Transverse colon (tissue), 4 donors: ENCODE measurements around the gene MTF1. TPM values are rescaled to one million over a fixed set of nuclear protein-coding genes. Genes with fewer than 3 reads are reported as not detected.

Experiments used
- DNase-seq: peaks from one replicate; pipeline ENCODE4 v3.0.0-alpha.2; 2019
- H3K27ac ChIP-seq, 4 donors: fragments of 200-600 bp; sonication (generic); 2 replicates each; pipeline ENCODE4 v1.5.1; 2016 to 2018; ENCODE audit warnings: inconsistent platforms in 4 of 4
- H3K27me3 ChIP-seq: fragments of 200-600 bp; sonication (generic); 2 replicates; pipeline ENCODE4 v1.5.1; 2017; ENCODE audit warnings: inconsistent platforms
- H3K36me3 ChIP-seq, 4 donors: fragments of 200-600 bp; sonication (generic); 2 replicates each; pipeline ENCODE4 v1.5.1; 2017 to 2019; ENCODE audit warnings: inconsistent platforms in 4 of 4
- H3K4me1 ChIP-seq, 4 donors: fragments of 200-600 bp; sonication (generic); 2 replicates each; pipeline ENCODE4 v1.5.1; 2017 to 2020; ENCODE audit warnings: inconsistent platforms in 4 of 4
- H3K4me3 ChIP-seq, 4 donors: fragments of 200-600 bp; sonication (generic); 1 replicate in 1 of 4; 2 replicates in 3 of 4; pipeline versions ENCODE4 v1.5.1 to v1.6.1; 2017 to 2019; ENCODE audit warnings: inconsistent platforms in 4 of 4
- H3K9me3 ChIP-seq, 2 donors: fragments of 200-600 bp; sonication (generic); 2 replicates each; pipeline ENCODE4 v1.5.1; 2017 to 2019; ENCODE audit warnings: inconsistent platforms in 2 of 2
- EP300 ChIP-seq: sonication (generic); formaldehyde crosslinking; IDR thresholded peaks from one replicate; pipeline ENCODE4 v1.6.1; 2017; ENCODE audit warnings: antibody characterized with exemption, low read depth
- POLR2A ChIP-seq: fragments of 450-650 bp; IDR thresholded peaks from one replicate; pipeline ENCODE4 v1.6.1; 2016; ENCODE audit warnings: antibody characterized with exemption, mild to moderate bottlenecking, moderate library complexity
- POLR2AphosphoS5 ChIP-seq, 3 donors: sonication (generic); formaldehyde crosslinking; IDR thresholded peaks; one replicate each; pipeline ENCODE4 v1.6.1; 2016; ENCODE audit warnings: antibody characterized with exemption in 3 of 3
- WGBS, 2 donors: methylation state at CpG; one replicate each; pipeline ENCODE4 v1.1.5; 2018; ENCODE audit warnings: low coverage in 1 of 2; 5-methylcytosine and 5-hydroxymethylcytosine counted together
- in situ Hi-C, 4 donors: fragments of 200-750 bp; cut with MboI; loops; one replicate each; pipeline versions ENCODE4 v1.15.0 to v1.15.1; 2017; ENCODE audit warnings: low sequenced_read_pairs in 3 of 4, low pct_ligation_motif_present in 1 of 4, low pct_unique_long_range_greater_than_20kb in 1 of 4
- intact Hi-C: fragments of 100-400 bp; cut with DNase I; formaldehyde crosslinking; loops from one replicate; pipeline ENCODE4 v1.15.1; 2023; ENCODE audit warnings: low total_unique reads
- total RNA-seq, 4 donors: library from RNA; depleted of rRNA; stranded (reverse); fragments of >200 nt; gene quantifications; one replicate each; pipeline ENCODE4 v1.1.0, GENCODE V29; 2016
- TF ChIP-seq, protein P1 (sequence below), 5 experiments: fragments of 200-600 bp in 3 of 5; fragments of 450-650 bp in 2 of 5; sonication (generic) in 3 of 5; IDR thresholded peaks; 1 replicate in 2 of 5; 2 replicates in 3 of 5; pipeline ENCODE4 v1.5.1; 2016 to 2017; ENCODE audit warnings: antibody characterized with exemption in 5 of 5, inconsistent platforms in 3 of 5, mild to moderate bottlenecking in 2 of 5, moderate library complexity in 1 of 5

The MTF1 gene
- total RNA-seq, 4 donors from 2014 or later = 2.2 to 20.2 (median 9.3) TPM

DNA sequence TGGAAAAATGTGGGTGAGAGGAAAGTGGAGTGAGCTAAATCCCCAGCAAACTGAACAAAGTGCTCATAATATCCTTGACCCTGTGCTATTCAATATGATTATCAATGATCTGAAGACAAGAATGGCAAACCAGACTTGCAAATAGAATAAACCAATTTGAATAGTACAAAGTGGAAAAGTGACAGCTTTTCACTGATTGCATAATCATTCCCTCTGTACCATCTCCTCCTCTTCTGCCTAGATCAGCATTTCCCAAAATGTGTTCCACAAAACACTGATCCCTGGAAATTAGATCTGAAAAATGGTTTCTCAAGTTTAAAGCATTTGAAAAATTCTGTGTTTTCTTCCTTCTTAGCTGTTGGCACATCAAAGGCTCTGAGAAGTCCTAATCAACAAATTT lies 8.1 kb downstream of the MTF1 start:
- in situ Hi-C loops (loop anchor here in 1 of 4 donors (10.0 kb wide), 1 partner anchor 256 kb away; the partner anchor contains the start of gene GNL2), intact Hi-C loops (no loop called here)
- TF ChIP-seq EP300 = no peak
- no peak for TF ChIP-seq POLR2AphosphoS5 (IDR thresholded peaks at IDR 0.05)
- TF ChIP-seq, protein P1, sequence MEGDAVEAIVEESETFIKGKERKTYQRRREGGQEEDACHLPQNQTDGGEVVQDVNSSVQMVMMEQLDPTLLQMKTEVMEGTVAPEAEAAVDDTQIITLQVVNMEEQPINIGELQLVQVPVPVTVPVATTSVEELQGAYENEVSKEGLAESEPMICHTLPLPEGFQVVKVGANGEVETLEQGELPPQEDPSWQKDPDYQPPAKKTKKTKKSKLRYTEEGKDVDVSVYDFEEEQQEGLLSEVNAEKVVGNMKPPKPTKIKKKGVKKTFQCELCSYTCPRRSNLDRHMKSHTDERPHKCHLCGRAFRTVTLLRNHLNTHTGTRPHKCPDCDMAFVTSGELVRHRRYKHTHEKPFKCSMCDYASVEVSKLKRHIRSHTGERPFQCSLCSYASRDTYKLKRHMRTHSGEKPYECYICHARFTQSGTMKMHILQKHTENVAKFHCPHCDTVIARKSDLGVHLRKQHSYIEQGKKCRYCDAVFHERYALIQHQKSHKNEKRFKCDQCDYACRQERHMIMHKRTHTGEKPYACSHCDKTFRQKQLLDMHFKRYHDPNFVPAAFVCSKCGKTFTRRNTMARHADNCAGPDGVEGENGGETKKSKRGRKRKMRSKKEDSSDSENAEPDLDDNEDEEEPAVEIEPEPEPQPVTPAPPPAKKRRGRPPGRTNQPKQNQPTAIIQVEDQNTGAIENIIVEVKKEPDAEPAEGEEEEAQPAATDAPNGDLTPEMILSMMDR (IDR thresholded peaks at IDR 0.05) = no peak
- no peak for TF ChIP-seq POLR2A
- no peak overlapping the region for H3K27ac ChIP-seq
- no peaks in the 10 kb centered on the region for H3K27me3 ChIP-seq
- DNase-seq = no peak
- no peak overlapping the region for H3K4me3 ChIP-seq
- H3K4me1 ChIP-seq = peaks cover under 1 to 70% (median 14%) of the 10 kb centered on the region in 4 donors
- H3K9me3 ChIP-seq = no peaks in the 10 kb centered on the region
- H3K36me3 ChIP-seq = no peaks in the 10 kb centered on the region

DNA sequence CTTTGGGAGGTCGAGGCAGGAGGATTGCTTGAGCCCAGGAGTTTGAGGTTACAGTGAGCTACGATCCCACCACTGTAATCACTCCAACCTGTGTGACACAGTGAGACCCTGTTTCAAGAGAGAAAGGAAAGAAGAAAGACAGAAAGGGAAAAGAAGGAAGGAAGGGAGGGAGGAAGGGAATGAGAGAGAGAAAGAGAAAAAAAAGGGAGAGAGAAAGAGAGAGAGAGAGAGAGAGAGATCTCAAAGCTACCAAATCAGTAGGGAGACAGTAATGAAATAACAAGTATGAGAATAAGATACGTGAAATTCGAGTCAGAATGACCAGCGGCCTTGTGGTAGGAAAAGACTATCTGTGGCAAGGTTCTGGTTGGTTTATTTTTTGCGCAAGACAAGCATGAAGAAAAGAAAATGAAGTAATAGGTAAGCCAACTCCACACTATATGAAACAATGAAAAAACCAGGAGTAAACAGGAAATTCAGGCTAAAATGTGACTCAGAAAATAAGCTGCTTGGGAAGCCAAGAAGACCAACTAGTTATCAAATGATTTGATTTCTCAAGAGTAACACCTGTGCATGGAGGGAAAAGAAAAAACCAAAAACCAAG lies 8.9 kb downstream of the MTF1 start:
- no peak overlapping the region for H3K4me3 ChIP-seq
- intact Hi-C loops = no loop called here
- in situ Hi-C loops = loop anchor here in 1 of 4 donors (10.0 kb wide), 1 partner anchor 256 kb away; the partner anchor contains the start of gene GNL2
- no peaks in the 10 kb centered on the region for H3K27me3 ChIP-seq
- H3K9me3 ChIP-seq = no peaks in the 10 kb centered on the region
- H3K4me1 ChIP-seq = peaks cover 3 to 70% (median 16%) of the 10 kb centered on the region in 4 donors
- DNase-seq = no peak
- no peaks in the 10 kb centered on the region for H3K36me3 ChIP-seq
- no peak for TF ChIP-seq POLR2A
- no peak for TF ChIP-seq POLR2AphosphoS5 (IDR thresholded peaks at IDR 0.05)
- TF ChIP-seq EP300 = no peak
- TF ChIP-seq, protein P1 (IDR thresholded peaks at IDR 0.05) = no peak
- WGBS, 2 donors = 77 to 91% methylated on average over 6 of the region's 6 CpGs
- H3K27ac ChIP-seq = no peak overlapping the region

DNA sequence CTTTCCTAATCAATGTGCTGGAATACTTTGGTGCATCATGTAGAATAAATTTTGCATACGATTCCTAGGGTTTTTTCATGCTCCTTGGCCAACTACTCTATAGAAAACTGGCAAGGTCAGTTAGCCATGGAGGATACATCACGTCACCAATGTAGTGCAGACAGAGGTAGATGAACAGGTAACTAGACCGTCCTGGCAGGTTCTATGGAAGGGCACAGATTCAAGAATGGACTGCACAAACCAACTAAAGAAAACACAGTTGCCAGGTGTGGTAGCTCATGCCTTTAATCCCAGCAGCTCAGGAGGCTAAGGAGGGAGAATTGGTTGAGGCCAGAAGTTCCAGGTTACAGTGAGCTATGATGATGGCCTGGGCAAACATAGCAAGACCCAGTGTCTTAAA lies 9.9 kb downstream of the MTF1 start:
- H3K4me1 ChIP-seq = peaks cover 3 to 64% (median 16%) of the 10 kb centered on the region in 4 donors
- no peak overlapping the region for H3K4me3 ChIP-seq
- WGBS, 2 donors = 95 to 98% methylated on average over 3 of the region's 3 CpGs
- in situ Hi-C loops (no loop called here), intact Hi-C loops (no loop called here)
- H3K27me3 ChIP-seq = no peaks in the 10 kb centered on the region
- no peak overlapping the region for H3K27ac ChIP-seq
- no peak for DNase-seq
- no peaks in the 10 kb centered on the region for H3K36me3 ChIP-seq
- TF ChIP-seq, protein P1 (IDR thresholded peaks at IDR 0.05) = no peak
- no peak for TF ChIP-seq EP300
- no peaks in the 10 kb centered on the region for H3K9me3 ChIP-seq

DNA sequence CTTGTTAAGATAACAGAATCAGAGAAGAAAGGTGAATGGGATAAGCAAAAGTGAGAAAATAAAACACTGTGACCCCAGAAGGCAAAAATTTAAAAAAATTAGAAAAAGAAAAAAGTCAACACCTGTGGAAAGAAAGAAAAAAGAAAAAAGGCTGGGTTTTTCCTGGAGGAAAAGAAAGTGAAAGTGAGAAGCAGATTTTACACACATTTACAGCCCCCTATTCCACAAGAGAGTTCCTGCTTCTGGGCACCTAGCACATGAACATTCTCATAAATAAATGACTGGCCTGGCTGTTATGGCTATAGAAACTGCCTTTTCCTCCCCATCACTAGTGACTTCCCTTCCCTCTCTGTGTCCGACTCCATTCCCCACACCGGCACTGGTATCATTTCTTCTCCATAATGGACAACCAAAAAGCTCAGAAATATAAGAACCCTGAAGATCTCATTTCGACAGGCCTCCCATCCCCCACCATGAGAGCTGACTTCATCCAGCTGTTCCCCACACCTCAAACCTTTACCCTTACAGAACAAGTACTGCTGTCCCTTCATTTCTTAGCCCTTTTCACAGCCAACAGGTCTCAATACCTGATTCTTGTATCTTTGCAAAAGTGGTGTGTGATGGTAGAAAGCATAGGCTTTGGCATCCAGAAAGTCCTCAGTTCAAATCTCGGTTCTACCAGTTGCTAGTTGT lies 12.6 kb downstream of the MTF1 start:
- DNase-seq = no peak

More for the DNA sequence above, 12.6 kb downstream of the MTF1 start:
- in situ Hi-C loops = no loop called here
- Histone ChIP-seq H3K27me3 (no peaks in the 10 kb centered on the region), H3K9me3 (no peaks in the 10 kb centered on the region), H3K36me3 (no peaks in the 10 kb centered on the region), H3K27ac (peak overlapping the region; percentile 57 to 73 (median 60)), H3K4me1 (peaks cover 3 to 51% (median 16%) of the 10 kb centered on the region in 4 donors), H3K4me3 (peak overlapping the region in 1 of 4 donors; percentile 14)
- intact Hi-C loops = no loop called here
- WGBS, 2 donors = 22 to 55% methylated on average over 4 of the region's 4 CpGs
- no peak for TF ChIP-seq POLR2AphosphoS5 (IDR thresholded peaks at IDR 0.05)
